H1 (cell line): ENCODE results near the gene GDF15. TPM values are rescaled to one million over a fixed set of nuclear protein-coding genes. Genes with fewer than 3 reads are reported as not detected.

ENCODE experiments used
- CTCF ChIA-PET: fragments of 300-600 bp; sonication (Branson Sonifier 250); formaldehyde crosslinking; loops from one replicate; lab custom pipeline; 2021; ENCODE audit not compliant: partially characterized antibody; lab: Charles Lee
- POLR2A ChIA-PET: fragments of 300-600 bp; sonication (Branson Sonifier 250); formaldehyde crosslinking; loops from one replicate; lab custom pipeline; 2021; ENCODE audit warnings: inconsistent platforms; ENCODE audit not compliant: partially characterized antibody; lab: Charles Lee
- DNase-seq, 2 experiments: peaks; one replicate each; pipeline versions ENCODE4 v3.0.0 to v3.0.0-alpha.2; 2010 to 2022; ENCODE audit warnings: low spot score in 2 of 2, low read depth in 1 of 2, mixed read lengths in 1 of 2
- FAIRE-seq: peaks from 2 replicates; lab custom pipeline; 2011; peaks lifted over from hg19 to GRCh38; lab: Jason Lieb, UNC
- H2AFZ ChIP-seq: 2 replicates; pipeline ENCODE4 v1.8.1; 2012; ENCODE audit warnings: low read length, inconsistent platforms
- H2AK5ac ChIP-seq: 2 replicates; pipeline ENCODE4 v1.6.1; 2013; ENCODE audit warnings: low read depth, low read length
- H2BK120ac ChIP-seq: replicated peaks from 2 replicates; pipeline ENCODE3; 2013; ENCODE audit warnings: low read depth, low read length, inconsistent platforms
- H2BK12ac ChIP-seq: 2 replicates; pipeline ENCODE4 v1.6.1; 2013; ENCODE audit warnings: low read depth, low read length
- H2BK15ac ChIP-seq: 2 replicates; pipeline ENCODE4 v1.6.1; 2013; ENCODE audit warnings: low read length
- H2BK20ac ChIP-seq: 2 replicates; pipeline ENCODE4 v1.6.1; 2013; ENCODE audit warnings: low read length
- H2BK5ac ChIP-seq: 2 replicates; pipeline ENCODE4 v1.6.1; 2013; ENCODE audit warnings: low read depth, low read length
- H3K14ac ChIP-seq: 2 replicates; pipeline ENCODE4 v1.6.1; 2013; ENCODE audit warnings: inconsistent platforms; ENCODE audit not compliant: insufficient read length
- H3K18ac ChIP-seq: 2 replicates; pipeline ENCODE4 v1.6.1; 2013; ENCODE audit warnings: low read length; ENCODE audit errors: extremely low read depth
- H3K23ac ChIP-seq: 2 replicates; pipeline ENCODE4 v1.6.1; 2013; ENCODE audit warnings: inconsistent platforms; ENCODE audit not compliant: insufficient read length
- H3K23me2 ChIP-seq: 2 replicates; pipeline ENCODE4 v1.6.1; 2013; ENCODE audit warnings: low read depth, low read length
- H3K27ac ChIP-seq: 2 replicates; pipeline ENCODE4 v1.6.1; 2011; ENCODE audit warnings: low read depth, low read length, inconsistent platforms
- H3K27me3 ChIP-seq, 4 experiments: replicated peaks in 1 of 4; 1 replicate in 1 of 4; 2 replicates in 3 of 4; pipeline versions ENCODE4 v1.6.1 to v1.8.1; 2011 to 2013; ENCODE audit warnings: low read length in 3 of 4, mild to moderate bottlenecking in 3 of 4, inconsistent platforms in 2 of 4, mixed read lengths in 2 of 4, moderate library complexity in 1 of 4; ENCODE audit not compliant: control insufficient read depth in 3 of 4, insufficient read depth in 3 of 4; ENCODE audit errors: extremely low read depth in 1 of 4
- H3K36me3 ChIP-seq, 4 experiments: 2 replicates each; pipeline versions ENCODE4 v1.6.1 to v1.8.1; 2011 to 2013; ENCODE audit warnings: mild to moderate bottlenecking in 4 of 4, low read length in 3 of 4, moderate library complexity in 2 of 4, control low read depth in 1 of 4, inconsistent platforms in 1 of 4; ENCODE audit not compliant: insufficient read depth in 4 of 4, control insufficient read depth in 2 of 4
- H3K4ac ChIP-seq: replicated peaks from 2 replicates; pipeline ENCODE3; 2013; ENCODE audit warnings: low read length, low read depth, mixed read lengths, inconsistent platforms; ENCODE audit not compliant: insufficient read length
- H3K4me1 ChIP-seq, 4 experiments: replicated peaks in 1 of 4; 1 replicate in 1 of 4; 2 replicates in 3 of 4; pipeline versions ENCODE4 v1.6.1 to v1.8.1; 2011 to 2013; ENCODE audit warnings: low read length in 3 of 4, inconsistent platforms in 2 of 4, mixed read lengths in 1 of 4; ENCODE audit not compliant: insufficient read depth in 4 of 4, control insufficient read depth in 3 of 4
- H3K4me2 ChIP-seq, 2 experiments: 2 replicates each; pipeline versions ENCODE4 v1.6.1 to v1.8.1; 2011 to 2013; ENCODE audit warnings: low read depth in 2 of 2, low read length in 2 of 2, control low read depth in 1 of 2, inconsistent platforms in 1 of 2, mild to moderate bottlenecking in 1 of 2; ENCODE audit not compliant: insufficient read depth in 1 of 2
- H3K4me3 ChIP-seq, 4 experiments: fragments of 200-600, 300-600 bp in 1 of 4; sonication (generic), shearing (Covaris generic), sonication (Bioruptor Twin) in 1 of 4; 2 replicates each; pipeline versions ENCODE4 v1.5.1 to v1.8.1; 2011 to 2016; ENCODE audit warnings: low read length in 4 of 4, low read depth in 3 of 4, control low read depth in 2 of 4, inconsistent platforms in 2 of 4, mild to moderate bottlenecking in 2 of 4, mixed read lengths in 1 of 4, moderate library complexity in 1 of 4; ENCODE audit not compliant: insufficient read depth in 2 of 4; ENCODE audit errors: extremely low read depth in 1 of 4
- H3K56ac ChIP-seq: replicated peaks from 2 replicates; pipeline ENCODE3; 2013; ENCODE audit warnings: low read depth, mild to moderate bottlenecking, mixed read lengths, low read length, inconsistent platforms; ENCODE audit not compliant: insufficient read length
- H3K79me1 ChIP-seq: 2 replicates; pipeline ENCODE4 v1.6.1; 2013; ENCODE audit warnings: low read depth, low read length, control low read depth
- H3K79me2 ChIP-seq, 2 experiments: 2 replicates each; pipeline versions ENCODE4 v1.6.1 to v1.8.1; 2012 to 2013; ENCODE audit warnings: low read length in 2 of 2, mild to moderate bottlenecking in 2 of 2, inconsistent platforms in 1 of 2; ENCODE audit not compliant: insufficient read depth in 2 of 2, control insufficient read depth in 1 of 2
- H3K9ac ChIP-seq, 4 experiments: replicated peaks in 1 of 4; 1 replicate in 1 of 4; 2 replicates in 3 of 4; pipeline versions ENCODE4 v1.6.1 to v1.8.1; 2011 to 2013; ENCODE audit warnings: low read depth in 3 of 4, low read length in 3 of 4, control low read depth in 2 of 4, mild to moderate bottlenecking in 2 of 4, moderate library complexity in 2 of 4, inconsistent platforms in 1 of 4; ENCODE audit errors: extremely low read depth in 1 of 4
- H3K9me3 ChIP-seq, 2 experiments: 2 replicates each; pipeline versions ENCODE4 v1.6.1 to v1.8.1; 2012 to 2013; ENCODE audit warnings: mild to moderate bottlenecking in 2 of 2, moderate library complexity in 2 of 2, control low read depth in 1 of 2, inconsistent platforms in 1 of 2, low read depth in 1 of 2, low read length in 1 of 2, mixed read lengths in 1 of 2; ENCODE audit not compliant: insufficient read depth in 2 of 2
- H4K20me1 ChIP-seq, 2 experiments: replicated peaks in 1 of 2; 2 replicates each; pipeline versions ENCODE3 to v1.8.1; 2011 to 2013; ENCODE audit warnings: inconsistent platforms in 2 of 2, low read length in 2 of 2, mild to moderate bottlenecking in 1 of 2; ENCODE audit not compliant: insufficient read depth in 2 of 2, control insufficient read depth in 1 of 2
- H4K5ac ChIP-seq: 2 replicates; pipeline ENCODE4 v1.6.1; 2013; ENCODE audit warnings: low read length, low read depth, mixed read lengths, inconsistent platforms; ENCODE audit not compliant: insufficient read length
- H4K8ac ChIP-seq: 2 replicates; pipeline ENCODE4 v1.8.0; 2013; ENCODE audit warnings: mild to moderate bottlenecking, moderate library complexity, low read length, inconsistent platforms; ENCODE audit not compliant: insufficient read depth; ENCODE audit errors: extremely low read depth
- H4K91ac ChIP-seq: replicated peaks from 2 replicates; pipeline ENCODE3; 2013; ENCODE audit warnings: low read length, mixed read lengths, inconsistent platforms; ENCODE audit not compliant: insufficient read length
- ASH2L ChIP-seq: fragments of 200-600, 300-600 bp; sonication (generic); IDR thresholded peaks from one replicate; pipeline ENCODE4 v1.7.1; 2017; ENCODE audit warnings: low read length
- BACH1 ChIP-seq: IDR thresholded peaks from 2 replicates; pipeline ENCODE4 v1.6.1; 2012; ENCODE audit warnings: low read length, improper control_type of control experiment
- JUND ChIP-seq: IDR thresholded peaks from 2 replicates; pipeline ENCODE4 v1.6.1; 2011; ENCODE audit warnings: mild to moderate bottlenecking, improper control_type of control experiment, low read length
- KDM4A ChIP-seq: IDR thresholded peaks from one replicate; pipeline ENCODE4 v1.7.1; 2012; ENCODE audit warnings: low read depth, mild to moderate bottlenecking, moderate library complexity, low read length, inconsistent platforms; ENCODE audit not compliant: severe bottlenecking
- MAFK ChIP-seq: IDR thresholded peaks from 2 replicates; pipeline ENCODE4 v1.6.1; 2012; ENCODE audit warnings: low read depth, mild to moderate bottlenecking, improper control_type of control experiment, low read length
- SIRT6 ChIP-seq: IDR thresholded peaks from one replicate; pipeline ENCODE4 v1.7.1; 2012; ENCODE audit warnings: low read length, inconsistent platforms
- ZNF274 ChIP-seq: IDR thresholded peaks from 2 replicates; pipeline ENCODE4 v1.7.0; 2012; ENCODE audit warnings: low read length, borderline replicate concordance; ENCODE audit errors: extremely low read depth
- WGBS, 2 experiments: shearing (Covaris generic) in 1 of 2; methylation state at CpG; one replicate each; pipeline versions ENCODE4 v1.1.6 to v1.1.7; 2013 to 2015; ENCODE audit warnings: low lambda C conversion rate in 2 of 2, mixed read lengths in 2 of 2, inconsistent platforms in 1 of 2, low coverage in 1 of 2, missing lambda C conversion rate in 1 of 2; ENCODE audit not compliant: insufficient replicate concordance in 2 of 2, insufficient coverage in 1 of 2, insufficient read length in 1 of 2; ENCODE audit errors: extremely low coverage in 1 of 2, missing lambda C conversion rate in 1 of 2; 5-methylcytosine and 5-hydroxymethylcytosine counted together
- polyA plus RNA-seq, 7 experiments: library from polyadenylated mRNA; depleted of rRNA in 3 of 7; stranded (reverse) in 5 of 7; unstranded in 2 of 7; fragments of >200 nt in 5 of 7; fragments of 200-250 nt in 2 of 7; gene quantifications; 1 replicate in 5 of 7; 2 replicates in 1 of 7; 4 replicates in 1 of 7; pipeline versions ENCODE4 v1.2.1 to v1.2.3, GENCODE V29; 2011 to 2013; ENCODE audit warnings: missing spikeins in 2 of 7, mixed read lengths in 2 of 7
- total RNA-seq: library from RNA; stranded (reverse); fragmentation: NEBNext Ultra II Directional; extraction: Animal tissue kit (Norgen Biotek cat#: 25700); gene quantifications from 2 replicates; pipeline ENCODE4 v1.2.1, GENCODE V29; 2021
- TF ChIP-seq, protein P1 (sequence below): IDR thresholded peaks from 2 replicates; pipeline ENCODE4 v1.6.1; 2012; ENCODE audit warnings: inconsistent platforms
- TF ChIP-seq, protein P2 (sequence below), 3 experiments: IDR thresholded peaks; 1 replicate in 2 of 3; 2 replicates in 1 of 3; pipeline versions ENCODE4 v1.5.1 to v1.6.1; 2011; ENCODE audit warnings: low read length in 3 of 3, mild to moderate bottlenecking in 3 of 3, inconsistent platforms in 2 of 3, low read depth in 1 of 3, moderate library complexity in 1 of 3; ENCODE audit not compliant: insufficient read depth in 1 of 3; ENCODE audit errors: control extremely low read depth in 1 of 3

GDF15 gene
- total and polyA plus RNA-seq, 2 of the 8 experiments (the other 6 are each of a cell fraction or from before 2014, with no cell fraction given), result 4.1 to 8.5 TPM

DNA sequence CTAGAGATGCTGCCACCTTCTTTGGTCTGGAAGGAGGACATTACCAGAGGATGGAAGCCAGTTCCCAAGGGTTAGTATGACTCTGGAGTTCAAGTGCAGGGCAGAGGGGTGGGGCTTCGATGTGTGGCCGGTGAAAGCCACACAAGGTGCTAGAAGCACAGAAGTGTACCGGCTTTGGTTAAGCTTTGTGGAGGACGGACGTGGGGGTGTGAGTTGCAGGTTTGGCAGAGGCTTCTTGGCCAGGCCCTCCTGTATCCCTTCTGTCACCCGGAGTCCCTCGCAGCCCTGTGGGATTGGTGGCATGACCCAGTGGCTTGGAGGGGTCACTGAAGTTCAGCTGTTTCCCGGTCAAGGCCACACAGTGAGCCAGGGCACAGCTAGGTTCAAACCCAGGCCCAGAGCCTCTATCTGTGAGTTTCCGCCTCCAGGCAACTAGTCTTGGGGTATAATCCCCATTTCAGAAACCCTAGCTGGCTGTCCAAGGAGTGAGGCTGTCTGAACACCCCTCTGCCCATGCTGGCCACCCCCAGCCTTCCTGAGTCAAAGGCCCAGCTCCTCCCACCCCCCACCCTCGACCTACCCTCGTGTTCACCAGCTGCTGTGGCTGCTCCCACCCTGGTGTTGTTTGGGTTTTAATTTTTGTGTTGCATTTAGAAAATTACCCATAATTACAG, 28.7 kb downstream of the GDF15 start:
- H3K56ac ChIP-seq, result no peak overlapping the region
- no peak overlapping the region for H2BK120ac ChIP-seq
- peak overlapping the region; percentile 46; the same call in 1 of the 2 replicates for H2BK15ac ChIP-seq
- H2AFZ ChIP-seq, result no peak overlapping the region
- no peak for FAIRE-seq
- no peak overlapping the region for H4K91ac ChIP-seq
- WGBS, 2 experiments, result 73% methylated on average over 11 of the region's 11 CpGs; no CpG with 5 or more reads in 1 of the 2 experiments
- H3K18ac ChIP-seq, result no peak overlapping the region
- peaks cover 0 to 20% (median 17%) of the 10 kb centered on the region in 4 experiments; a peak in 6 of 7 replicates for H3K4me1 ChIP-seq
- H4K8ac ChIP-seq, result no peak overlapping the region
- no peak overlapping the region for H2BK5ac ChIP-seq
- no peak overlapping the region for H3K4me2 ChIP-seq
- no peaks in the 10 kb centered on the region for H3K79me1 ChIP-seq
- H3K9me3 ChIP-seq, result no peaks in the 10 kb centered on the region
- H3K9ac ChIP-seq, result no peak overlapping the region
- no peak overlapping the region for H2AK5ac ChIP-seq
- H3K27me3 ChIP-seq, result peaks cover 5 to 19% (median 15%) of the 10 kb centered on the region in 4 experiments
- no peak overlapping the region for H3K23ac ChIP-seq
- POLR2A ChIA-PET, result interaction anchor here (0.6 to 2.0 kb wide), 8 partner anchors 13 to 133 kb away, joined by 3 to 8 read pairs (median 5); partner anchors contain the start of genes JUND and PGPEP1
- DNase-seq, result no peak
- H2BK12ac ChIP-seq, result peak overlapping the region; percentile 75; the same call in 1 of the 2 replicates
- peaks cover 0 to 2% of the 10 kb centered on the region in 2 experiments for H4K20me1 ChIP-seq
- no peak overlapping the region for H3K4ac ChIP-seq
- H3K4me3 ChIP-seq, result no peak overlapping the region
- H3K36me3 ChIP-seq, result no peaks in the 10 kb centered on the region
- H4K5ac ChIP-seq, result no peak overlapping the region
- H2BK20ac ChIP-seq, result peak overlapping the region; percentile 48; the same call in 1 of the 2 replicates
- peaks cover 13% of the 10 kb centered on the region; the same call in 1 of the 2 replicates for H3K23me2 ChIP-seq
- no peak overlapping the region for H3K27ac ChIP-seq
- no peak overlapping the region for H3K14ac ChIP-seq
- CTCF ChIA-PET, result interaction anchor here (0.6 to 11.0 kb wide), 14 partner anchors 16 to 901 kb away, joined by 3 to 177 read pairs (median 14); partner anchors contain the start of genes GDF15, IQCN, LRRC25 and PGPEP1
- no peaks in the 10 kb centered on the region for H3K79me2 ChIP-seq
- TF ChIP-seq MAFK (no peak), BACH1 (no peak), ZNF274 (no peak), KDM4A (no peak), ASH2L (no peak), SIRT6 (no peak), JUND (no peak)
- TF ChIP-seq, protein P1, sequence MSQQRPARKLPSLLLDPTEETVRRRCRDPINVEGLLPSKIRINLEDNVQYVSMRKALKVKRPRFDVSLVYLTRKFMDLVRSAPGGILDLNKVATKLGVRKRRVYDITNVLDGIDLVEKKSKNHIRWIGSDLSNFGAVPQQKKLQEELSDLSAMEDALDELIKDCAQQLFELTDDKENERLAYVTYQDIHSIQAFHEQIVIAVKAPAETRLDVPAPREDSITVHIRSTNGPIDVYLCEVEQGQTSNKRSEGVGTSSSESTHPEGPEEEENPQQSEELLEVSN, result no peak
- TF ChIP-seq, protein P2, sequence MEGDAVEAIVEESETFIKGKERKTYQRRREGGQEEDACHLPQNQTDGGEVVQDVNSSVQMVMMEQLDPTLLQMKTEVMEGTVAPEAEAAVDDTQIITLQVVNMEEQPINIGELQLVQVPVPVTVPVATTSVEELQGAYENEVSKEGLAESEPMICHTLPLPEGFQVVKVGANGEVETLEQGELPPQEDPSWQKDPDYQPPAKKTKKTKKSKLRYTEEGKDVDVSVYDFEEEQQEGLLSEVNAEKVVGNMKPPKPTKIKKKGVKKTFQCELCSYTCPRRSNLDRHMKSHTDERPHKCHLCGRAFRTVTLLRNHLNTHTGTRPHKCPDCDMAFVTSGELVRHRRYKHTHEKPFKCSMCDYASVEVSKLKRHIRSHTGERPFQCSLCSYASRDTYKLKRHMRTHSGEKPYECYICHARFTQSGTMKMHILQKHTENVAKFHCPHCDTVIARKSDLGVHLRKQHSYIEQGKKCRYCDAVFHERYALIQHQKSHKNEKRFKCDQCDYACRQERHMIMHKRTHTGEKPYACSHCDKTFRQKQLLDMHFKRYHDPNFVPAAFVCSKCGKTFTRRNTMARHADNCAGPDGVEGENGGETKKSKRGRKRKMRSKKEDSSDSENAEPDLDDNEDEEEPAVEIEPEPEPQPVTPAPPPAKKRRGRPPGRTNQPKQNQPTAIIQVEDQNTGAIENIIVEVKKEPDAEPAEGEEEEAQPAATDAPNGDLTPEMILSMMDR (IDR thresholded peaks at IDR 0.05; ENCODE audit: control extremely low read depth in 1 of 3, insufficient read depth in 1 of 3, low read depth in 1 of 3, low read length in 3 of 3), result no peak
